Activated CD4-positive, alpha-beta T cell treated with anti-CD3 and anti-CD28 coated beads for 4 hours (primary cell): Measurements from ENCODE around the gene LASP1.

Experiments used
- DNase-seq, 2 donors: peaks; one replicate each; pipeline ENCODE4 v3.0.0-alpha.2; 2020

The LASP1 gene

DNA sequence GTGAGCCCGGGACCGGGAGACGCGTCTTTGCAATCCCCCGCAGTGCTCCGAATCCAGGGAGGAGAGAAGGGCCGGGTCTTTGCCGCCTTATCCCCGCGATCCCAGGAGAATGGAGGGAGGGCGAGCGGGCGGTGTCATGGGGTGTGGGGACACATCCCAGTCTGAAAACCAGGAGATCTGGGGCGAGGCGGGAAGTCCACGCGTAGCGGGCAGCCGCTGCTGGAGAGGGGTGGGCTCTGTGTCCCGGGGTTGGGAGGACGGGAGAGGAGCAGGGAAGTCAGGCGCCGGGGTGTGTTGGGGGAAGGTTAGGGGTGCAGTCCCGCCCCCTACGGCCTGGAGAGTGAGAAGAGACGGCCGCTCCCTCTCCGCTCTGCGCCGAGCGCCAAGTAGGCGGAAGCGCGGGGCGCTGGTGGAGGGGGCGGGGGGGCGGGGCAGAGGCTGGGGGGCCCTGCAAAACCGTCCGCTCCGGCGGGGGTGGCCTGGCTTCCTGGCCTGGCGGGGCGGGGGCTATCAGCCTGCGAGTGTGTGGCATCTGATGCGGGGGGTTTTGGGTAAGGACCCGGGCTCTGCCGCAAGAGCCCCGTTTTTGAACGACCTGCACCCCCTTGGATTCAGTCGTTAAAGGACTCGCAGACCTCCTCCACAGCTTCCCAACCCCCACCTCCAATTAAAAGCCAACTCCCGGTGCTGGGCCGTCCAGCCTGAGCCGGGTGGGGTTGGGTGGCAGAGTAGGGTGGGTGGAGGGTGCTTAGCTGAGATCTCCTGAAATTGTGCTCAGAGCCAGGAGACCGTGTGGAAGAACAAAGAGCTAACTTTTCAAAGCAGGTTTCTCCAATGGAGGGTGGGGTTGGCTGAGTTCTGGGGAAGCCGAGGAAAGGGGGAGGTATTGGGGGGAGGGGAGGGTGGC, 654 bp downstream of the LASP1 start:
- DNase-seq = peak; percentile 63 to 70

- DNase-seq = peak; percentile 74 to 84
Measured at GRCh38 chr17:38871247-38872015, 1.6 kb downstream of the LASP1 start.

DNA sequence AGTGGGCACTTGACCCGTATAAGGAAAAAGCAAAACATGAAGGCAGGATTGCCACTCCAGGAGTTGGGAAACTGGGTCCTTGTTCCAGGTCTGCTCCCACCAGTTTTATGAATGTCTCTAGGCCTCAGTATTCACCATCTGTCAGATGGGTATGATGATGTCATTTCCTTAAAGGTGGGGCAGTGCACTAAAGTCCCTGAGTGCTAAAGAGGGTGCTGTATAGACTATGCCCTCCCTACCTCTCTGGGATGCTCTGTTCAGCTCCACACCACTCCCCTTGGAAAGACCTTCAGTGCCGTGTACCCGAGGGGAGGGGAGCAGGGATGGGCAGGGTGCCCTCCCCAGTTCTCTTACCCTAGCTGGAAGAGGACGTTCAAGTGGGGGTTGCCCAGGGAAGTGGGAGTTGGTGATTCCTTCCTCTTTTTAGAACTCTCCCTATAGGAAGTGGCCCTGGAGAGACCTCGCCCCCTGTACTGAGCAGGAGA, 2.2 kb downstream of the LASP1 start:
- no peak for DNase-seq

DNA sequence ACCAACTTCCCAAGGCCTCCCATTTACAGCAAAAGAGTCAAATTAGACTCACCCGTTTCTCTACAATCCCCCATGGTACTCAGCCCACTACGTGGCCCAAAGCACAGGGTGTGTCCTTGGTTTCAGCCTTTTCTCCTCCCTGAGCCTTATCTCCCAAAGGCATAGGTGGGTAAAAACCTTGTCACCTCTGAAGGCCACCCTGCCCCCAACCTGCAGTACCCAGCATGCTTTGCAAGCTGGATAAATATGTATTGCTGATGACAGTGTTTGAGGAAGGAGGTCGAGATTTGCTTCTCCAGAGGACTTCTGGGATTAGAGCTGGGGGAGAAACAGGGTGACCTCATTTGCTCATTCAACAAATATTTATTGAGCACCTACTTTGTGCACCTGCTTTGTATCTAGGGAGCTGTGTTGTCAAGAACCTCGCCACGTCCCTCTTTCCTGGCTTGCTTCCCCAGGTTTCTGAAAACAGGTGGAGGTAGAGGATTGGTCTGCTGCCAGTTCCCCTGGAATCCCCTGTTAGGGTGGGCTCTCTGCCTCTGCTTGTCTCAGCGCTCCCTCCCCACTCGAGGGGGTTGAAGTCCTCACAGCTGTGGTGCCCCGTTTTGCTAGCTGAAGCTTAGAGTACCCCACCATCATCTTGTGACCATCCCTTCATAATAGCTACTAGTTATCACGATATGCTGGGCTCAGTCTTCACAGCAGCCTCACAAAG, 3.0 kb downstream of the LASP1 start:
- no peak for DNase-seq

- no peak for DNase-seq
Measured at GRCh38 chr17:38873640-38874380, 4.0 kb downstream of the LASP1 start.

DNA sequence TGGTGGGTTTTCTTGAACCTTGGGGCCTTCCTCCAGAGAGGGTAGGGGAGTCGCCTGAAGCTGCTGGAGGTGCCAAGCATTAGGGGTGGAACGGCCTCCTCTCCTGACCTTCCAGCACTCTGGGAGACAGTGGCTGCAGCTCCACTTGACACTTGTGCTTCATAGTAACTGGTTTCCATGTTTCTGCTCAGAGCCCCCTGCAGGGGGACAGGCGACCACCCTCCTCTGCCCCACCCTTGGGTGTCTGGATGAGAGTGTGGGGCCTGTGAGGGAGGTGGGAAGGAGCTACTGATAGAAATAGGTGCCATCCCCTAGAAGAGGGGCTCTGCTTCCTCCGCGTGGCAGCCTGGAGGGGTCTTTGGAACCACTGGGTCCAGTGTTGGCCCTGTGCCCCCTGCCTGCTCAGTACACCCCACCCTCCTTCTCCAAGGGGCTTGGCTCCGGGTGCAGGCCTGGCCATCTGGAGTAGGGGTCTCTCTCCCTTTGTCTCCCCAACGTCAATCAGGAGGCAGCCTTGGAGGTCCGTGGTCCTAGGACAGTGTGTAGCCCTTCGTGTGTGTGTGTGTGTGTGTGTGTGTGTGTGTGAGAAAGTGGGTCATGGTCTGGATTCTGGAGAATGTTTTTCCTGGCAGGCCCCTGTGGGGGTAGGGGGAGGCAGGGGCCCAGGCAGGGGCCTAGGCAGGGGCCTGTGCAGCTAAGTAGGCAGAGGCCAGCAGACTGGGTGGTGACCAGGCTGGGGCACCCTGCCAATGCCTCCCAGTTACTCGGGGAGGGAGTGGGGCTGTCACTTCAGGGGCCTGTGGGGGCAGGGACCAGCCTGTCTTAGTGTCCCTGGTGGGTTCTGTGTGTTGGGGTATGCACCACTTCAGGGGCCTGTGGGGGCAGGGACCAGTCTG, 4.9 kb downstream of the LASP1 start:
- DNase-seq = no peak

- no peak for DNase-seq
Measured at GRCh38 chr17:38875477-38876075, 5.7 kb downstream of the LASP1 start.

GRCh38 chr17:38877130-38877851, 7.4 kb downstream of the LASP1 start:
- no peak for DNase-seq

DNA sequence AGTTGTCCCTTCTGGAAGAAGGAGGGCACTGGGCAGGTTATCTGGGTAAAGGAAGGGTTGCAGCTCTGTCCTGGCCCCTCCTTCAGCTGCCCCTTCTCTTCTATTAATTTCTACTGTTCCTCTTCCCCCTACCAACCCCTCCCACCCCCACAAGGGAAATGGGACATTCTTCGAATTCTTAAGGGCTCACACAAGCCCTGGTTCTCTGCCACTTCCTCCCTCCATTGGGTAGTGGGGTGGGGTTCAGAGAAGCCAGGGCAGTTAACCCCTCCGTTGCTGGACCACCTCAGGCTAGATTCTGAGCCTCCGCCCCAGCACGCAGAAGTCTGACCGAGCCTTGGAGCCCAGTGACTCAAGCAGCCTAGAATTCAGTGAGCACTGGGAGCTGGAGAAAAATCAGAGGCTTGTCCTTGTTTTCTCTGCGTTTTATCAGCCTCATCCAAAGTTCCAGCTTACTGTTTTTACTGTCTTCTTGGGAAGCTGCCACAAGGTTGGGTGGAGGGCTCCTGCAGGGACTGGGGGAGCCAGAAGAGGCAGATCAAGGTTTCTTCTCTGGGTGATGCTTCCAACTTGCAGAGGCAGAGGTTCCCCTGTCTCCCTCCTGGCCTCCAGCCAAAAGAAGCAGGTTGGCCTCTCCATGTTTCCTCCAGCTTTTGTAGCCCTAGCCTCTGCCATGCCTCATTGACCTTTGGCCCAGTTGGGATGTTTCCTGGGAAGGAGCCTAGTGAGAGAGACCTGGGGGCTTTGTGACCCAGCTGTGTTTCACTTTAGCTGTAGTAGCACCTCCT, 10.2 kb downstream of the LASP1 start:
- DNase-seq = no peak

DNA sequence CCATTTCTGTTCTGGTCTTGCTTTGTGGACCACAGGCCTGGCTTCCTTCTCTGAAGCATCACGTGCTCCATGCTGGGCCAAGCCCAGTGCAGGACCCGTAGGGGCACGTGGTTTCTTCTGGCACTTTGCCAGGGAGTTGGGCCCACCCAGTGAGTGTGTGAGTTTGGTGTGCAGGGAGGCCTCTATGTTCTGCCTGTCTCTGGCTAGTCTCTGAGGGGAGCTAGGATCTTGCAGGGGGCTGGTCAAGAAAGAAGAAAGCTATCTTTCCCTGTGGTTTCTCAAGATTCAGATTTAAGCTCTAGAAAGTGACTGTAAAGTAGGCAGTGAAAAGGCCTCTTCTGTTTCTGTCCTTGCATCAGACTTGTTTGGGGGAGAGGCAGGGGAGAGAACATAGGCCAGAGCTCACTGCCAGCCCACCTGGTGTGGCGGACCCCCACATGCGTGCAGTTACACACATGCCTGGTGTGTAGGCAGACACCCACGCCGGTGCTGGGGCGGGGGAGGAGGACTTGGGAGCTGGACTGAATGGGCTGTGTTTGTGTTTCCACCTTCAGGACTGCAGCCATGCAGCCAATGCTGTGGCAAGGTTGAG, 11.8 kb downstream of the LASP1 start:
- no peak for DNase-seq

DNA sequence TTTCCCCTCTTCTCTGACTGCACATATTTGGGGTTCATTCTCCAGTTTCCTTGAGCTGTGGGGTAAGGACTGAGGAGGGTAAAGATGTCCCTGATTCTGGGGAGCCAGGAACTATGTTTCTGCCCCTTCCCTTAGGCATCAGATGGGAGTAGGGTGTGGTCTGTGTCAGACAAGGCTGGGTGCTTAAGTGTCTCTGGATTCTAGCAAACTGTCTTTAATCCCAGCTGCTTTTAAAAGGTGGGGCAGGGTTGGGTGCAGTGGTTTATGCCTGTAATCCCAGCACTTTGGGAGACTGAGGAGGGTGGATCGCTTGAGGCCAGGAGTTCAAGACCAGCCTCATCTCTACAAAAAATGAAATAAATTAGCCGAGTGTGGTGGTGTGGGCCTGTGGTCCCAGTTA, 13.0 kb downstream of the LASP1 start:
- DNase-seq = no peak

- no peak for DNase-seq
Measured at GRCh38 chr17:38883592-38884526, 14.0 kb downstream of the LASP1 start.

GRCh38 chr17:38885044-38885727, 15.3 kb downstream of the LASP1 start:
- DNase-seq = no peak

GRCh38 chr17:38885728-38886642, 16.1 kb downstream of the LASP1 start:
- no peak for DNase-seq

GRCh38 chr17:38886643-38887010, 16.8 kb downstream of the LASP1 start:
- DNase-seq = no peak

GRCh38 chr17:38888842-38889241, 19.0 kb downstream of the LASP1 start:
- no peak for DNase-seq
